Liver (tissue), 9 donors: ENCODE data around the gene TLN1. TPM values are rescaled to one million over a fixed set of nuclear protein-coding genes. Genes with fewer than 3 reads are reported as not detected.

ENCODE experiments used
- DNase-seq: peaks from one replicate; pipeline ENCODE4 v3.0.0-alpha.2; 2017; ENCODE audit warnings: low spot score
- H3K27ac ChIP-seq, 2 donors: one replicate each; pipeline ENCODE4 v1.7.0; 2013; ENCODE audit warnings: inconsistent platforms in 2 of 2, low read length in 2 of 2, control low read depth in 1 of 2, low read depth in 1 of 2, mild to moderate bottlenecking in 1 of 2
- H3K27me3 ChIP-seq, 4 donors: one replicate each; pipeline versions ENCODE4 v1.6.1 to v1.7.0; 2013; ENCODE audit warnings: low read length in 3 of 4, inconsistent platforms in 1 of 4, mild to moderate bottlenecking in 1 of 4, moderate library complexity in 1 of 4; ENCODE audit not compliant: control insufficient read depth in 4 of 4, insufficient read depth in 4 of 4
- H3K36me3 ChIP-seq, 4 donors: one replicate each; pipeline versions ENCODE4 v1.6.1 to v1.7.0; 2013; ENCODE audit warnings: low read length in 3 of 4, mild to moderate bottlenecking in 3 of 4, low read depth in 1 of 4, moderate library complexity in 1 of 4; ENCODE audit not compliant: control insufficient read depth in 4 of 4, insufficient read depth in 3 of 4
- H3K4me1 ChIP-seq, 4 donors: one replicate each; pipeline versions ENCODE4 v1.6.1 to v1.7.0; 2013; ENCODE audit warnings: low read length in 3 of 4, mild to moderate bottlenecking in 3 of 4, moderate library complexity in 1 of 4; ENCODE audit not compliant: control insufficient read depth in 4 of 4, insufficient read depth in 4 of 4
- H3K4me3 ChIP-seq, 3 donors: one replicate each; pipeline versions ENCODE4 v1.6.1 to v1.7.0; 2013; ENCODE audit warnings: low read length in 3 of 3, control low read depth in 1 of 3, low read depth in 1 of 3, mild to moderate bottlenecking in 1 of 3
- H3K9ac ChIP-seq, 2 donors: one replicate each; pipeline ENCODE4 v1.7.0; 2013; ENCODE audit warnings: low read length in 2 of 2, mild to moderate bottlenecking in 2 of 2, moderate library complexity in 2 of 2, control low read depth in 1 of 2, low read depth in 1 of 2
- H3K9me3 ChIP-seq, 4 donors: one replicate each; pipeline versions ENCODE4 v1.6.1 to v1.7.0; 2013; ENCODE audit warnings: low read length in 3 of 4; ENCODE audit not compliant: control insufficient read depth in 4 of 4
- EGR1 ChIP-seq, 2 donors: IDR thresholded peaks; 2 replicates each; pipeline ENCODE4 v1.6.1; 2016 to 2018; ENCODE audit warnings: antibody characterized with exemption in 2 of 2, low read depth in 2 of 2
- FOXA1 ChIP-seq: IDR thresholded peaks from 2 replicates; pipeline ENCODE4 v1.6.1; 2016; ENCODE audit warnings: antibody characterized with exemption
- FOXA2 ChIP-seq: IDR thresholded peaks from 2 replicates; pipeline ENCODE4 v1.6.1; 2016; ENCODE audit warnings: antibody characterized with exemption
- GABPA ChIP-seq, 2 donors: IDR thresholded peaks in 1 of 2; conservative IDR thresholded peaks in 1 of 2; 2 replicates each; pipeline ENCODE4 v1.6.1; 2016; ENCODE audit warnings: antibody characterized with exemption in 2 of 2, mild to moderate bottlenecking in 1 of 2, moderate library complexity in 1 of 2
- HNF4A ChIP-seq, 2 donors: conservative IDR thresholded peaks; 2 replicates each; pipeline ENCODE4 v1.6.1; 2016; ENCODE audit warnings: antibody characterized with exemption in 2 of 2, mild to moderate bottlenecking in 2 of 2
- HNF4G ChIP-seq: IDR thresholded peaks from 2 replicates; pipeline ENCODE4 v1.6.1; 2016; ENCODE audit warnings: antibody characterized with exemption
- JUND ChIP-seq, 2 donors: IDR thresholded peaks; 2 replicates each; pipeline ENCODE4 v1.6.1; 2016; ENCODE audit warnings: antibody characterized with exemption in 2 of 2
- NR2F2 ChIP-seq: IDR thresholded peaks from 2 replicates; pipeline ENCODE4 v1.6.1; 2016; ENCODE audit warnings: antibody characterized with exemption
- RAD21 ChIP-seq, 2 donors: IDR thresholded peaks; 2 replicates each; pipeline ENCODE4 v1.6.1; 2016; ENCODE audit warnings: antibody characterized with exemption in 2 of 2, mild to moderate bottlenecking in 2 of 2
- RXRA ChIP-seq, 2 donors: IDR thresholded peaks; 2 replicates each; pipeline ENCODE4 v1.6.1; 2017 to 2018; ENCODE audit warnings: antibody characterized with exemption in 2 of 2, mild to moderate bottlenecking in 1 of 2
- SP1 ChIP-seq: IDR thresholded peaks from 2 replicates; pipeline ENCODE4 v1.6.1; 2018; ENCODE audit warnings: antibody characterized with exemption, mild to moderate bottlenecking
- TAF1 ChIP-seq: conservative IDR thresholded peaks from 2 replicates; pipeline ENCODE4 v1.6.1; 2016; ENCODE audit warnings: antibody characterized with exemption, mild to moderate bottlenecking
- YY1 ChIP-seq: IDR thresholded peaks from 2 replicates; pipeline ENCODE4 v1.6.1; 2016; ENCODE audit warnings: antibody characterized with exemption, mild to moderate bottlenecking
- WGBS: extraction: QIAGEN DNeasy Blood & Tissue Kit; methylation state at CpG from one replicate; pipeline ENCODE4 v1.1.7; 2013; 5-methylcytosine and 5-hydroxymethylcytosine counted together
- polyA plus RNA-seq, 2 donors: library from polyadenylated mRNA; stranded (reverse) in 1 of 2; unstranded in 1 of 2; fragments of 200-250 nt in 1 of 2; fragments of >200 nt in 1 of 2; fragmentation: Nextera tagmentation in 1 of 2; extraction: Ambion mirVana in 1 of 2; gene quantifications; one replicate each; pipeline versions ENCODE4 v1.2.1 to v1.2.3, GENCODE V29; 2013 to 2015
- total RNA-seq, 2 donors: library from RNA; depleted of rRNA; stranded (reverse); fragments of >200 nt; gene quantifications; one replicate each; pipeline ENCODE4 v1.2.3, GENCODE V29; 2014
- TF ChIP-seq, protein P1 (sequence below): fragments of 150-350 bp; IDR thresholded peaks from 2 replicates; pipeline ENCODE4 v1.5.1; 2017; ENCODE audit warnings: improper control_type of control experiment, low read depth, low read length; ENCODE audit not compliant: missing input control
- TF ChIP-seq, protein P2 (sequence below): IDR thresholded peaks from 2 replicates; pipeline ENCODE4 v1.6.1; 2016; ENCODE audit warnings: antibody characterized with exemption
- TF ChIP-seq, protein P3 (sequence below): IDR thresholded peaks from 2 replicates; pipeline ENCODE4 v1.6.1; 2016; ENCODE audit warnings: antibody characterized with exemption
- TF ChIP-seq, protein P4 (sequence below): IDR thresholded peaks from 2 replicates; pipeline ENCODE4 v1.6.1; 2016; ENCODE audit warnings: antibody characterized with exemption
- TF ChIP-seq, protein P5 (sequence below): IDR thresholded peaks from 2 replicates; pipeline ENCODE4 v1.6.1; 2016; ENCODE audit warnings: antibody characterized with exemption, mild to moderate bottlenecking
- donor health status: healthy.
- donor health status: healthy.
- donor health status: healthy.
- donor health status: healthy.
- donor health status: healthy.

TLN1 gene
- total and polyA plus RNA-seq, 4 donors = 24.5 to 184 (median 125) TPM

DNA sequence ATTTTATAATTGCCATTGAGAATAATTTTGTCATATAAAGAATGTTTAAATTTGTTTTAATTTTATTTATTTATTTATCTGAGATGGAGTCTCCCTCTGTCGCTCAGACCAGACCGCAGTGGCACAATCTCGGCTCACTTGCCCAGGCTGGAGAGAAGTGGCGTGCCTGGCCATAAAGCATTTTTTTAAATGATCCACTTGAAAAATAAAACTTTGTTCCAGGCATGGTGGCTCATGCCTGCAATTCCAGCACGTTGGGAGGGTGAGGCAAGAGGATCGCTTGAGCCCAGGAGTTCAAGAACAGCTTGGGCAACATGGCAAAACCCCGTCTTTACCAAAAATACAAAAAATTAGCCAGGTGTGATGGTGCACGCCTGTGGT is 79.2 kb downstream of the TLN1 start:
- H3K36me3 ChIP-seq = no peaks in the 10 kb centered on the region
- no peaks in the 10 kb centered on the region for H3K9me3 ChIP-seq
- H3K9ac ChIP-seq = no peak overlapping the region
- 86% methylated on average over 8 of the region's 8 CpGs for WGBS
- TF ChIP-seq JUND (IDR thresholded peaks at IDR 0.05) = peak in 1 of 2 donors; percentile 2
- no peak for TF ChIP-seq EGR1 (IDR thresholded peaks at IDR 0.05; ENCODE audit: low read depth in 2 of 2)
- H3K27ac ChIP-seq = no peak overlapping the region
- no peak for DNase-seq
- H3K27me3 ChIP-seq = no peaks in the 10 kb centered on the region
- H3K4me3 ChIP-seq = no peak overlapping the region
- peaks cover 0 to 7% (median 1%) of the 10 kb centered on the region in 4 donors for H3K4me1 ChIP-seq

DNA sequence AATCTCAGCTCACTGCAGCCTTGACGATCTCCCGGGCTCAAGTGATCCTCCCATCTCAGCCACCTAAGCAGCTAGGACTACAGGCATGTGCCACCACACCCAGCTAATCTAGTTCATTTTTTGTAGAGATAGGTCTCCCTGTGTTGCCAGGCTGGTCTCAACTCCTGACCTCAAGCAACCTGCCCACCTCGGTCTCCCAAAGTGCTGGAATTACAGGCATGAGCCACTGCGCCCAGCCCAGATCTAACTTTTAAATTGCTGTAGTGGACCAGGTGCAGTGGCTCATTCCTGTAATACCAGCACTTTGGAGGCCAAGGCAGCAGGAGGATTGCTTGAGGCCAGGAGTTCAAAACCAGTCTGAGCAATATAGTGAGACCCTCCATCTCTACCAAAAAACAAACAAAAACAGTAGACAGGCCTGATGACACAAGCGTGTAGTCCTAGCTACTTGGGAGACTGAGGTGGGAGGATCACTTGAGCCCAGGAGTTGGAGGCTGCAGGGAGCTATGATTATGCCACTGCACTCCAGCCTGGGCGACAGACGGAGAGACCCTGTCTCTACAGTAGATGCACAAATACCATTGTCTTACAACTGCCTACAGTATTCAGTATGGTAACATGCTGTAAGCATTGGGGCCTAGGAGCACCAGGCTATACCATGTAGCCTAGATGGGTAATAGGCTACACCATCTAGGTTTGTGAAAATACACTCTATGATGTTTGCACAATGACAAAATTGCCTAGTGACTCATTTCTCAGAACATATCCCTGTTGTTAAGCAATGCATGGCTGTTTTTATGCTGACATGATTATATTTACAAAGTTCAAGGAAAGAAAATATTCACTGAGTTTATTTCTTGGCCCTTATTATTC is 79.8 kb downstream of the TLN1 start:
- Histone ChIP-seq H3K9ac (no peak overlapping the region), H3K4me3 (no peak overlapping the region), H3K4me1 (peaks cover 0 to 5% (median 1%) of the 10 kb centered on the region in 4 donors), H3K27me3 (no peaks in the 10 kb centered on the region), H3K9me3 (no peaks in the 10 kb centered on the region), H3K36me3 (no peaks in the 10 kb centered on the region), H3K27ac (peak overlapping the region in 1 of 2 donors; percentile 12)
- no peak for DNase-seq
- TF ChIP-seq RAD21 (IDR thresholded peaks at IDR 0.05) (no peak), SP1 (peak; percentile 9), YY1 (peak; percentile 43), HNF4G (no peak), GABPA (IDR thresholded peaks at IDR 0.05 in 1 of 2, conservative IDR thresholded peaks at IDR 0.05 in 1 of 2) (no peak), FOXA1 (no peak), NR2F2 (no peak), JUND (IDR thresholded peaks at IDR 0.05) (peak; percentile 78 to 87), FOXA2 (peak; percentile 55), EGR1 (IDR thresholded peaks at IDR 0.05; ENCODE audit: low read depth in 2 of 2) (no peak), RXRA (IDR thresholded peaks at IDR 0.05) (peak in 1 of 2 donors; percentile 44), HNF4A (conservative IDR thresholded peaks at IDR 0.05) (peak in 1 of 2 donors; percentile 50), TAF1 (no peak)
- TF ChIP-seq, protein P1, sequence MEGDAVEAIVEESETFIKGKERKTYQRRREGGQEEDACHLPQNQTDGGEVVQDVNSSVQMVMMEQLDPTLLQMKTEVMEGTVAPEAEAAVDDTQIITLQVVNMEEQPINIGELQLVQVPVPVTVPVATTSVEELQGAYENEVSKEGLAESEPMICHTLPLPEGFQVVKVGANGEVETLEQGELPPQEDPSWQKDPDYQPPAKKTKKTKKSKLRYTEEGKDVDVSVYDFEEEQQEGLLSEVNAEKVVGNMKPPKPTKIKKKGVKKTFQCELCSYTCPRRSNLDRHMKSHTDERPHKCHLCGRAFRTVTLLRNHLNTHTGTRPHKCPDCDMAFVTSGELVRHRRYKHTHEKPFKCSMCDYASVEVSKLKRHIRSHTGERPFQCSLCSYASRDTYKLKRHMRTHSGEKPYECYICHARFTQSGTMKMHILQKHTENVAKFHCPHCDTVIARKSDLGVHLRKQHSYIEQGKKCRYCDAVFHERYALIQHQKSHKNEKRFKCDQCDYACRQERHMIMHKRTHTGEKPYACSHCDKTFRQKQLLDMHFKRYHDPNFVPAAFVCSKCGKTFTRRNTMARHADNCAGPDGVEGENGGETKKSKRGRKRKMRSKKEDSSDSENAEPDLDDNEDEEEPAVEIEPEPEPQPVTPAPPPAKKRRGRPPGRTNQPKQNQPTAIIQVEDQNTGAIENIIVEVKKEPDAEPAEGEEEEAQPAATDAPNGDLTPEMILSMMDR = no peak
- TF ChIP-seq, protein P2, sequence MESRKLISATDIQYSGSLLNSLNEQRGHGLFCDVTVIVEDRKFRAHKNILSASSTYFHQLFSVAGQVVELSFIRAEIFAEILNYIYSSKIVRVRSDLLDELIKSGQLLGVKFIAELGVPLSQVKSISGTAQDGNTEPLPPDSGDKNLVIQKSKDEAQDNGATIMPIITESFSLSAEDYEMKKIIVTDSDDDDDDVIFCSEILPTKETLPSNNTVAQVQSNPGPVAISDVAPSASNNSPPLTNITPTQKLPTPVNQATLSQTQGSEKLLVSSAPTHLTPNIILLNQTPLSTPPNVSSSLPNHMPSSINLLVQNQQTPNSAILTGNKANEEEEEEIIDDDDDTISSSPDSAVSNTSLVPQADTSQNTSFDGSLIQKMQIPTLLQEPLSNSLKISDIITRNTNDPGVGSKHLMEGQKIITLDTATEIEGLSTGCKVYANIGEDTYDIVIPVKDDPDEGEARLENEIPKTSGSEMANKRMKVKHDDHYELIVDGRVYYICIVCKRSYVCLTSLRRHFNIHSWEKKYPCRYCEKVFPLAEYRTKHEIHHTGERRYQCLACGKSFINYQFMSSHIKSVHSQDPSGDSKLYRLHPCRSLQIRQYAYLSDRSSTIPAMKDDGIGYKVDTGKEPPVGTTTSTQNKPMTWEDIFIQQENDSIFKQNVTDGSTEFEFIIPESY = no peak
- TF ChIP-seq, protein P3, sequence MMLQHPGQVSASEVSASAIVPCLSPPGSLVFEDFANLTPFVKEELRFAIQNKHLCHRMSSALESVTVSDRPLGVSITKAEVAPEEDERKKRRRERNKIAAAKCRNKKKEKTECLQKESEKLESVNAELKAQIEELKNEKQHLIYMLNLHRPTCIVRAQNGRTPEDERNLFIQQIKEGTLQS = no peak
- TF ChIP-seq, protein P4, sequence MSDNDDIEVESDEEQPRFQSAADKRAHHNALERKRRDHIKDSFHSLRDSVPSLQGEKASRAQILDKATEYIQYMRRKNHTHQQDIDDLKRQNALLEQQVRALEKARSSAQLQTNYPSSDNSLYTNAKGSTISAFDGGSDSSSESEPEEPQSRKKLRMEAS = no peak
- TF ChIP-seq, protein P5, sequence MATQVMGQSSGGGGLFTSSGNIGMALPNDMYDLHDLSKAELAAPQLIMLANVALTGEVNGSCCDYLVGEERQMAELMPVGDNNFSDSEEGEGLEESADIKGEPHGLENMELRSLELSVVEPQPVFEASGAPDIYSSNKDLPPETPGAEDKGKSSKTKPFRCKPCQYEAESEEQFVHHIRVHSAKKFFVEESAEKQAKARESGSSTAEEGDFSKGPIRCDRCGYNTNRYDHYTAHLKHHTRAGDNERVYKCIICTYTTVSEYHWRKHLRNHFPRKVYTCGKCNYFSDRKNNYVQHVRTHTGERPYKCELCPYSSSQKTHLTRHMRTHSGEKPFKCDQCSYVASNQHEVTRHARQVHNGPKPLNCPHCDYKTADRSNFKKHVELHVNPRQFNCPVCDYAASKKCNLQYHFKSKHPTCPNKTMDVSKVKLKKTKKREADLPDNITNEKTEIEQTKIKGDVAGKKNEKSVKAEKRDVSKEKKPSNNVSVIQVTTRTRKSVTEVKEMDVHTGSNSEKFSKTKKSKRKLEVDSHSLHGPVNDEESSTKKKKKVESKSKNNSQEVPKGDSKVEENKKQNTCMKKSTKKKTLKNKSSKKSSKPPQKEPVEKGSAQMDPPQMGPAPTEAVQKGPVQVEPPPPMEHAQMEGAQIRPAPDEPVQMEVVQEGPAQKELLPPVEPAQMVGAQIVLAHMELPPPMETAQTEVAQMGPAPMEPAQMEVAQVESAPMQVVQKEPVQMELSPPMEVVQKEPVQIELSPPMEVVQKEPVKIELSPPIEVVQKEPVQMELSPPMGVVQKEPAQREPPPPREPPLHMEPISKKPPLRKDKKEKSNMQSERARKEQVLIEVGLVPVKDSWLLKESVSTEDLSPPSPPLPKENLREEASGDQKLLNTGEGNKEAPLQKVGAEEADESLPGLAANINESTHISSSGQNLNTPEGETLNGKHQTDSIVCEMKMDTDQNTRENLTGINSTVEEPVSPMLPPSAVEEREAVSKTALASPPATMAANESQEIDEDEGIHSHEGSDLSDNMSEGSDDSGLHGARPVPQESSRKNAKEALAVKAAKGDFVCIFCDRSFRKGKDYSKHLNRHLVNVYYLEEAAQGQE = no peak
- 84% methylated on average over 7 of the region's 7 CpGs for WGBS
